Fibroblast of upper back skin (primary cell): Measurements from ENCODE around the gene HADHA.

ENCODE experiments used
- DNase-seq: peaks from one replicate; pipeline ENCODE4 v3.0.0-alpha.2; 2013

Gene HADHA

DNA sequence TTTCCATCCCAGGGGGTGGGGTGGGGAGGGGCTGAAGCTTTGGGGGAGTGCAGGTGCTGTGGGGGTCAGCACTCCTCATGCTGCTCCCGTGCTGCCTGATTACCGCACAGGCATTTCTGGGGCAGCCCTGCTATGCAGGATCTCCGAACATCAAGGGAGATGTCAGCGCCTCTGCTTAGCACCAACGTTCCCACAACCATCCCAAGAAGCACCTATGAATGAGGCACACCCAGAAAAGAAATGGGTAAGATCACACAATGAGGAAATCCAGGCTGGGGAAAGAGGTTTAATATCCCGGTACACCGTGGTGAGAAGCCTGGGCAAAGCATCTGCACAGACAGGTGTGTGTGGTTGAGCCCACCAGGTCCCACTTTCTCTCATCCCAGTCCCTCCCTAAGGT is 54.1 kb downstream of the HADHA start:
- no peak for DNase-seq

DNA sequence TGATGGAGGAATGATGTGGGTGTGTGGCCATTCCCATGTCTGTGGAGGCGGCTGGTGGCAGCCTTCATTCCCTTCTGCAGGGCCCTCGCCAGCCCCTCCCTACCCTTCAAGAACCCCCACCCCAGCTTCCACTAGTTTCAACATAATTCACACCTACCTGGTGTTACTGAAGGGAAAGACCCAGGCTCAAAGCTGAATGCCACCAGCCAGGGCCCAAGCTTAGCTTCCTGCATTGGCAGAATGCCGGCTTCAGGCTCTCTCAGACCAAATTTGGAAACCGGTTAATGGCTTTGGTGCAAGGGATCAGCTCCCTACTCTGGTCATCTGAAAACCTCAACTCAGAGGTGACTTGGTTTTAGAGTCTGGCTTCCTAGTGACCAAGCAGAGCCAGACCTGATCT is 54.7 kb downstream of the HADHA start:
- no peak for DNase-seq

DNA sequence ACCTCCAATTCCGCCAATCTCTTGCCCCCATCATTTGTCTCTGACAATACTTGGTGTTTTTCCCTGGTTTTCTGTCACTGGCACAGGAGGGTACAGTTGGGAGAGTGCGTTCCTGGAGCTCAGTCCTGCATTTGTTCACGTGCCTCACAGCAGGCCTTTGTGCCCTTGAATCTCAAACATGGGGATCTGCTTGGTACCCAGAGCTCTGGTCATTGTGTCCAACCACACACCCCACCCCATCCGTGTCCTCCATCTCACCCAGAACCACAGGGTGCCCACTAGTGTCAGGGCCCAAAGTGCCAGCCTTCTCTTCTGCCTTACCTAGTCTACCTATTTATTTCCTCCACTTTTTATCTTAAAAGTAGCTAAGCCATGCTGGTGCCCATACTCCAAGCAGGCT is 55.3 kb downstream of the HADHA start:
- no peak for DNase-seq

DNA sequence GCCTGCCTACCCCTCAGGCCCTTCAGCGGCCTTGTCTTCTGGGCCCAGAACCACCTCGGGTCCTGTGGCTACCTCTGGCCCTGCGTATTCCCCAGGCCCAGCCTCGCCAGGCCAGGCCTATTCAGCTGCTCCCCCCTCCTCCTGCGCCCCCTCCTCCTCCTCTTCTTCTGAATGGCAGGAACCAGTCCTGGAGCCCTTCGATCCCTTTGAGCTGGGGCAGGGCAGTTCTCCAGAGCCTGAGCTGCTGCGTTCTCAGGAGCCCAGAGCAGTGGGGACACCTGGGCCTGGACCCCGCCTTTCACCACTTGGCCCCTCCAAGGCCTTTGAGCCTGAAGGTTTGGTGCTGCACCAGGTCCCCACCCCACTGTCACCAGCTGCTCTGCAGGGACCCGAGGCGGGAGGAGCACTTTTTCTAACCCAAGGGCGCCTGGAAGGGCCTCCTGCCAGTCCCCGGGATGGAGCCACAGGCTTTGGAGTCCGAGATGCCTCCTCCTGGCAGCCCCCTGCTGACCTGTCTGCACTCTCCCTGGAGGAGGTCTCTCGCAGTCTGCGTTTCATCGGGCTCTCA is 56.8 kb downstream of the HADHA start:
- DNase-seq, result no peak

DNA sequence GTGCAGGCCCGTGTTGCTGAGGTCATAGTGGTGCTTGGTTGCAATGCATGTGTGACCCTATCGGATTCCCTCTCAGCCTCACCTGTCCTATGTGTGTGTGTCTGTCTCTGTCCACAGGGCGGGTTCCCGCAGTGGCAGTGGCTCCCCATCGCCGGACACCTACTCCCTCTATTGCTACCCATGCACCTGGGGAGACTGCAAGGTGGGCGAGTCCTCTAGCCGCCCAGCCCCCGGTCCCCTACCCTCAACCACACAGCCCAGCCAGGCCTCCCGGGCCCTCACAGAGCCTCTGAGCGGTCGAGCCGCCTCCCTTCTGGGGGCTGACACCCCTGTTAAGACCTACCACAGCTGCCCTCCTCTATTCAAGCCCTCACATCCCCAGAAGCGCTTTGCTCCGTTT is 57.3 kb downstream of the HADHA start:
- DNase-seq, result no peak

DNA sequence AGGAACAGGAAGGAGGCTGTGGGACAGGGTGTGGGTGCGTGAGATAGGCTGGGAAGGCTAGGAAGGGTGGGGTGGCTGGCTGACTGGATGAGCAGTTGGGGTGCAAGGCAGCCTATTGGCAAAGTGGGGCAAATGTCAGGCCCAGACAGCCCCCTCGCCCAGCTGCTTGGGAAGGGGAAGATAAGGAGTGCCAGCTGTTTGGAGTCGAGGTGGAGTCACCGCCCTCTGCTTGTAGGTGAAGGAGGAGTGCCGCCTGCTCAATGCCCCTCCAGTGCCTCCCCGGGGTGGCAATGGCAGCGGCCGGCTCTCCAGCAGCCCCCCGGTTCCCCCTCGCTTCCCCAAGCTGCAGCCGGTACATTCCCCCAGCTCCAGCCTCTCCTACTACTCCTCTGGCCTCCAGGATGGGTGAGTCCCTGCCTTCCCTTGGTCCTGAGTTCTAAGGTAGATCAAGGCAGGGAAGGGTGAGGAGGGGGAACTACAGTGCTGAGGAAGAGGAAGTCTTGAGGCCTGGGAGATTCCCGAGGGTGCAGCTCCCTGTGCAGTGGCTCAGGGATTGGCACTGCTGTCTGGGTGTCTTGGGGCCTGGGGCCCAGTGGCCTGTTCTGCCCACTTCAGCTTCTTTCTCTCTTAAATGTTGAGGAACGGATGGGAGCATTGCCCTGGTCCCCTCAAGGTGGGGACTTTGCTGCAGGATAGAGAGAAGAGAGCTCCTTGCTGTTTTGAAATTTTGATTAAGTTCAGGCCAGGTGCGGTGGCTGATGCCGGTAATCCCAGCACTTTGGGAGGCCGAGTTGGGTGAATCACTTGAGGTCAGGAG is 58.3 kb downstream of the HADHA start:
- DNase-seq, result no peak

DNA sequence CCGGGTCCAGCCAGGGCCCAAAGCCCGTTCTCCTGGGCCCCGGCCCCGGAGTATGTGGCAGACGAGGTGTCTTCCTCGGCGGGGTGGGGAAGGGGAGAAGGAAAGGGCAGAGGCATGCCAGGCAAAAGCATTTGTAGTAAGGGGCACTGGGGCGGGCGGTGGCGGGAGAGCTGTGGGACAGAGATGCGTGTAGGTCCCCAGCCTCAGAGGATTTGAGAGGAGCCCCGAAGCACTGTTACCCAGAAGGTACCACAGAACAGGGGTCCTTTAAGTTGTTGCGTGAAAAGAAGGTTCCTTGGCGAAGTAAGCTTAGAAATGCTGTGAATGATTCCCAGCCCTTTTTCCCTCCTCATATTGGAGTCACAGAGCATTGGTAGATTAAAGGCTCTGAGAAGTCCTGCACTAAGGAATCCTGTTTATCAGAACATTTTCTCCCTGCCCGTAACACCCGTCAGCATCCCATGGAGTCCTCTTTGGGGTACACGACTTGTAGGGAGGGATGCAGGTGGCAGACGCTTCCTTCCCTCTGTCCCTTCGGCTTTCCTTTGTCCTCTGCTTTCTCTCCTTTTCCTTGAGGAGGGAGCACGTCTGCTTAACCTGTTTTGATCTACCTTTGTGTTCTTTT is 59.0 kb downstream of the HADHA start:
- no peak for DNase-seq

DNA sequence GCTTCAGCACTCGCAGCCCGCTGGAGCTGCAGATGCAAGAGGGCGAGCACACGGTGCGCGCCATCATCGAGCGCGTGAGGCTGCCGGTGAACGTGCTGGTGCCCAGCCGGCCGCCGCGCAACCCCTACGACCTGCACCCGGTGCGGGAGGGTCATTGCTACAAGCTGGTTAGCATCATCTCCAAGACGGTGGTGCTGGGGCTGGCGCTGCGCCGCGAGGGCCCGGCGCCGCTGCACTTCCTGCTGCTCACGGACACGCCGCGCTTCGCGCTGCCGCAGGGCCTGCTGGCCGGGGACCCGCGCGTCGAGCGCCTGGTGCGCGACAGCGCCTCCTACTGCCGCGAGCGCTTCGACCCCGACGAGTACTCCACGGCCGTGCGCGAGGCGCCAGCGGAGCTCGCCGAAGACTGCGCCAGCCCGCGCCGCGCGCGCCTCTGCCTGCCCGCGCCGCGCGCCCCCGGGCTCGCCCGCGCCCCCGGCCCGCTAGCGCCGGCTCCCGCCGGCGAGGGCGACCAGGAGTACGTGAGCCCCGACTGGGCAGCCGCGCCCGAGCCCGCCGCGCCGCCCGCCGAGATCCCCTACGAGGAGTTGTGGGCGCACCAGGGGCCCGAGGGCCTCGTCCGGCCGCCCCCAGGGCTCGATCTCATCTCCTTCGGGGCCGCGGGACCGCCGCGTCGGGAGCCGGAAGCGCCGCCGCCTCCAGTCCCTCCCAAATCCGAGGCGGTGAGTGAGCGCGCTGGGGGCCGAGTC is 59.7 kb downstream of the HADHA start:
- peak; percentile 80 for DNase-seq

DNA sequence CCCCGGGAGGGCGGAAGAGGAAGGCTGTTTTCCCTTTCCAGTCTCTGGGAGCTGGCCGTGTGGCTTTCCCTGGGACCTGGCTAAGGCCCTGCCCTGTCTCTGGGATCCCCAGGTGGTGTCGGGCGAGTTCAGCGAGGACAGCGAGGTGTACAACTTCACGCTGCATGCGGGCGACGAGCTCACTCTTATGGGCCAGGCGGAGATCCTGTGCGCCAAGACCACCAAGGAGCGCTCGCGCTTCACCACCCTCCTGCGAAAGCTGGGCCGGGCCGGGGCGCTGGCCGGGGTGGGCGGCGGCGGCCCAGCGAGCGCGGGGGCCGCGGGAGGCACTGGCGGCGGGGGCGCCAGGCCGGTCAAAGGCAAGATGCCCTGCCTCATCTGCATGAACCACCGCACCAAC is 60.3 kb downstream of the HADHA start:
- DNase-seq, result no peak

DNA sequence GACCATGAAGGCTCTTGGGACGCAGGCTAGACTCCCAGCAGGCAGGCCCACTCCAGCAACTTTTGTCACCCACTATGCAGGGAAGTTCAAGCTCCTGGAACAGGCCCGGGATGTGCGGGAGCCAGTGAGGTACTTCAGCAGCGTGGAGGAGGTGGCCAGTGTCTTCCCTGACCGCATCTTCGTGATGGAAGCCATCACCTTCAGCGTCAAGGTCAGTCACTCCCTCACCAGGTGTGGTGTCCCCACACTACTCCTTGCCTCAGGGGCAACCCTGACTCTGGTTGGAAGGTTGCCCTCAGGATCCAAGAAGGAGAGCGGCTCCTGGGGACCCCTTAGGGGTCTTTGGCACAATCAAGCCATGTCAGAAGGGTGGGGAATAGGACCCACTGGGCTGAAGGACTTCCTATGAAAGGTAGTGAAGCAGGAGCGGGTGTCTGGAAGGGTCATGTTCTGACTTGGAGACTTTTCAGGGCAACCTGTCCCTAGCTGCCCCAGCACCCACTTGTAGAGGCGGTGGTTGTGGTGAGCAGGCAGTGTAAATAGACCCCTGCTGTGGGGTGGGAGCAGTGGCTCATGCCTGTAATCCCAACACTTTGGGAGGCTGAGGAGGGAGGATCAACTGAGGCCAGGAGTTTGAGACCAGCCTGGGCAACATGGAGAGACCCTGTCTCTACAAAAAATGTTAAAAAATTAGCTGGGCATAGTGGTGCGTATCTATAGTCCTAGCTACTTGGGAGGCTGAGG is 61.4 kb downstream of the HADHA start:
- no peak for DNase-seq

DNA sequence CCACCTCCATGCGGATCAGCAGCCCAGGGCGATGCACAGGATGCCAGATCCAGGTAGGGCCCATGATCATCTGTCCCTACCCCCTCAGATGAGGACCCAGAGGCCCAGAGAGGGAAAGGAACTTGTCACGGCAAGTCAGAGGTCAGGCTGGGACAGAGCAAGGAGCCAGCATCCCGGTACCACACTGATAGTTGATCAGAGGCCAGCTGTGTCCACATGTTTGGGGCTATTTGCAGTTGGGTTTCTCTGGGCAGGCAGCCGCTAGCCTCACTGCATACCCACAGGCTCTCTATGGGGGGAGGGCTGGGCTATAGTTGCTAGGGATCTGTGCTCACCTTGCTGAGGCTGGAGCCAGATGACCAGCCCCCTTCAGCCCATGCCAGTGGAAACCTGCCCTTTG is 62.0 kb downstream of the HADHA start:
- no peak for DNase-seq

DNA sequence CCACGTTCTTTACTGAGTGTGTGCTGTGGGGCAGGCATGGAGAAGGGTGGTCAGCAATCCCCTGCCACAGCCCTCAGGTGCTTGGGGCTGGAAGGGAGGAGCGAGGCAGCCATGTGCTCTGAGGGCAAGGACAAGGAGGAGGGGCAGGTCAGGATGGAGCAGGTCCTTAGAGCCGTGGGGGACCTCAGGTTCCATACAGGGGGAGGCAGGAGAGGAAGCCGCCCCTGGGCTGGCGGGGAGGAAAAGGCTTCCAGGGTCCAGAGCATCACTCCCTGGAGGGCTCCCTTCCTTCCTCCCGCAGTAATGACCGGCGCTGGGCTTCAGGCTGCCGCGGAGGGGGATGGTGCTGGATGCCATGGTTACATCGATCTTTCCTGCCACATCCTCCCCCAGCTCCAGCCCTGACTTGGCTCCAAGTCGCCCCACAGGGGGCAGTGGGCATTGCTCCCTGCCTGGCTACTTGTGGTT is 65.0 kb downstream of the HADHA start:
- DNase-seq, result no peak

DNA sequence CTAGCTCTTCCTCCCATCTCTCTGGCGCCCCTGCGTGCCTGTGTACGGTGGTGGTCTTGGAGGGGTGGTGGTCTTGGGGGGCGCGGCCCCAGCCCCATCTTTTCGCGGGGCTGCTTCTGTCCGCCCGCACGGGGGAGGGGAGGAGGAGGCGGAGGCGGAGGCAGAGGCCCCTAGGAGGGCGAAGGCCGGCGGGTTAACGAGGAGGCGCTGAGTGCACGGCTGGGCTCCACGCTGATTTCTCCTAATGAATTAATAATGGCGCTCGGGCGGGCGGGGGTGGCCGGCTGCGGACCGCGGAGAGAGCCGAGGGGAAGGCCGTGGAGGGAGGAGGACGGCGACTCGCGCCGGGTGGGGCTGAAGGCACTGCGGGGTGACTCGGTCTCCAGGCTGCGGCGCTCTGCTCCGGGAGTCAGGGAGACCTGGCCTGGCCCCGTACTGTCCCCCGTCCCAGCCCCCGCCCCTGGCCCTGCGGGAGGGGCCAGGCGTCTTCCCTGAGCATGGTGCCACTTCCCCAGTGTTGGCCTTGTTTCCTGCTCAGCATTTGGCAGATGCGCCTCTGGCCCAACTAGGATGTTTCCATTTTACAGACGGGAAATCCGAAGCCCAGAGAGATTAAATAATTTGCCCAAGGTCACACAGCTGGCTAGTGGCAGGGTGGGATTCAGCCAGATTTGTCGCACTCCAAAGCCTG is 65.5 kb downstream of the HADHA start:
- no peak for DNase-seq

DNA sequence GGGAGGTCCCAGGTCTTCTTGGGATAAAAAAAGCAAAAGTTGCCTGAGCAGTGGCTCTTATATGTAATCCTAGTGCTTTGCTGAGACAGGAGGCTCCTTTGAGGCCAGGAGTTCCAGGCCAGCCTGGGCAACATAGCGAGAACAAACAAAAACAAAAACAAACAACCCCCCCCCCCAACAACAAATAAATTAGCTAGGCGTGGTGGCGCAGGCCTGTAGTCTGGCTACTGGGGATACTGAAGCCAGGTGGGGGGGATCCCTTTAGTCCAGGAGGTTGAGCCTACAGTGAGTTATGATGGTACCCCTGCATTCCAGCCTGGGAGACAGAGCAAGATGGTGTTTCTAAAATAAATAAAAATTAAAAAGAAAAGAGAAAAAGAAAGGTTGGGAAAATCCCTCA is 66.2 kb downstream of the HADHA start:
- DNase-seq, result no peak

DNA sequence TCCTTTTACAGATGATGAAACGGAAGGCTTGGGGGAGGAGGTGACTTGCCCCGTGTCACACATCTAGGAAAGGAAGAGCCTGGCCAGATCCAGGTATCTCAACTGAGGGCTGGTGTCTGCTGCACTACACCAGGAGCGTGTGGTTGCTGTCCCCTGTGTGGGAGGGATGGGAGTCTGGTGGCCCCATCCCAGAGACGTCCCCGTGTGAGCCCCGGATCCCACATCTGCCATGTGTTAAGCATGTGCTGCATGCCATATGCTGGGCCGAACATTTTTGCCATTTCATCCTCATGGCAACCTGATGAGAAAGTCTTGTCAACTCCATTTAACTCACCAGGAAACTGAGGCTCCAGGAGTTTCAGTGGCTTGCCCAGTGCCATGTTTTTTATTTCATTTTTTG is 67.3 kb downstream of the HADHA start:
- no peak for DNase-seq

DNA sequence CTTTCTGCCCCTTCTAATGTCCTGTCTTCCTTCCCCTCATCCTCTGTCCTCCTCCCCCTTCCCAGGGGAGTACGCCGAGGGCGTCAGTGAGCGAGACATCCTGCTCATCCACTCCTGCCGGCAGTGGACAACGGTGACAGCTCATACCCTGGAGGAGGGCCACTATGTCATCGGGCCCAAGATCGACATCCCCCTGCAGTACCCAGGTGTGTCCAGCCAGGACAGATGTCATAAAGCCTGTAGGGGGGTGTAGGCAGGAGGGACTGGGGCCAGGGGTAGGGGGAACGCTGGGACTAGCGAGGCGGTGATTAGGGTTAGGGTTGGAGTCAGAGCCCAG is 68.2 kb downstream of the HADHA start:
- DNase-seq, result no peak

DNA sequence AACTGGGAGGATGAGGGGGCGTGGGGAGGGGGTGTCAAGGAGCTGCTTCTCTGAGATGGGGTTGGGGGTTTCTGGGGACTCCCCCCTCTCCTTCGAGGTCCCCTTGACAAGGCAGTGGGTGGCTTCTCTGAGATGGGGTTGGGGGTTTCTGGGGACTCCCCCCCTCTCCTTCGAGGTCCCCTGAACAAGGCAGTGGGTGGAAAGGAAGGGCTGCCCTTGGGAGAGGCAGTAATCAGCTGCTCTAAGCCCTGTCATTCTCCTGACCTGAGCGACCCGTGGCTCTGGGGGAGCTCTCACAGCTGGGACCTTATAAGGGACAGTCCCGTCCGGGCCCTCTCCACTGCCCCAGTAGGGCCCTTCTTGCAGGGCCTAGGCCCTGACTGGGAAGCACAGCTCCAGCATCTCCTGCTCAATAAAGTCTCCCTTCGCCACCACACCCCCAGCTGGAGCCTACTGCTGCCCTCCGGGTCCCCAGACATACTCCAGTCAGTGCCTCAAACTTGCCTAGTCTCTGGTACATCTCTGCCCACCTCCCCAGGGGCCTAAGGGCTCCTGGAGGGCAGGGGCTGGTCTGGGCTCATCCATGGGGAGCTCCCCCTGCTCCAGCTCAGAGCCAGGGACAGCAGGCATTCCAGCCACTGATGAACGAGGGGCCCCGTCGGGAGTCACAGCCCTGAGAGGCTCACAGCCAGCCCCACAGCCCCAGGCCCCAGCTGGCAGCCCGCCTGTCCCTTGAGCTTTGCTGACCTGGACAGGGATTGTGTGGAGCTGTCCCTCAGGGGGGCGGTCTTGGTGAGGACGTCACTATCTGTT is 68.8 kb downstream of the HADHA start:
- no peak for DNase-seq

DNA sequence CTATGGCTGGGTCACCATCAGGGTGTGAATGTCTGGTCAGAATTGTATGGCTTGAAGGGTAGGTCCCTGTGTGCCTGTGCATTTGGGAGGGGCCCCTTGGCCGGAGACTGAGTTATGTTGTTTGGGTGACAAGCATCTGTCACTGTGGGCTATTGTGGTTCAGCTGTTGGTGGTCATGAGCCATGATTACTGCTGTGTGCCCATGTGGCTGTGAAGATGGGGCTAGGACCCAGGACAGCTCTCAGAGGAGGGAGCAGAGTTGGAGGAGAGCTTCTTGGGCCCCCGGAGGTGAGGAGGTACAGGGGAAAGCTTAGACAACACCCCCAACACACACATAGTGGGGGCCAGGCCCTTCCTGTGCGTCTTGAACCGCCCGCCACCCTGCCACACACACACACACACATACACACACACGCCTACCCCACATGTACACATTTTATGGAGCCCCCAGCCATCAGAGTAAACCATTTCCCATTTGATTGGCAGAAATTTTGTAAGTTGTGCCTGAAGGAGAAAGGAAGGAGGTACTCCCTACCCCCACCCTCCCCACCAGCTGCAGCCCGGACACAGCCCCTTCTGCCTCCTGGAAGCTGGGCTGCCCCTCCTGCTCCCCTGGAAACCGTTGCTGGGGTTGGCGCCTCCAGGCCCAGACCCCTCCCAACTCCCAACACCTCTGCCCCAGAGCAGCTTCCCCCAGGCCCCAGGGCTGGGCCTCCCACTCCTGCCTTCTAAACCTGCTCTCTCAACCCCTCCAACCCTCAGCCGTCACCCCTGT is 69.6 kb downstream of the HADHA start:
- no peak for DNase-seq

DNA sequence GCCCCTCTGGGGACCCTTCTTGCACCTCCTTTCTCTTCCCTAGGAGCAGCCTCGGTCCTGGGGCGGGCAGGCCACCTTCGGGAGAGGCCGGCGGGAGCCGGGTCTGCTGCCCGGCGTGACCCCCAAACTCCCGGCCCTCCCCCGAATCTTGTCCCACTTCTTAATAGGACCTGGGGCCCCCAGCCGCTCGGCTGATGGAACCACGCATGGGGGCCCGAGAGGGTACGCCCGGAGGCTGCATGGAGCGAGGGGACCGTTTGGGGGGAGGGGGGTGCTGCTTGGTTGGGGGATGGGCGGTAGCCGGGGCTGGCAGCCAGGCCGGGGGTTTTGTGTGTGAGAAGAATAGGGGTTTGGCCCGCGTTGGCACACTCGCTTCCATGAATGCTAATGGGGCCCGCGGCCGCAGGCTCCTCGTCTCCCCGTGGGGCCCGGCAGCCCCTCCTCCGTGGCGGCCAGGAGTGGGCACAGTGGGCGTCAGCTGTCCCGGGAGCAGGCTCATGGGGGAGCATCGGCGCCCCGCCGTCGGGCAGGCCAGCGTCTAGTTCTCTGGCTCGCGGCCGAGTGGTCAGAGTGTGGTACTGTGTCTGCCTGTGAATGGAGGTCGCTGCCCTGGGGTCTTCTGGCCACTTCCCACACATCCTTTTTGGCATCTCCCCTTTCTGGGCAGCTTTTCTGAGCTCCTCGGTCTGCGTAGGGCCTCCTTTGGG is 70.5 kb downstream of the HADHA start:
- DNase-seq, result no peak
